Fibroblast of villous mesenchyme (primary cell): Measurements from ENCODE around the gene KDM4B. TPM values are rescaled to one million over a fixed set of nuclear protein-coding genes. Genes with fewer than 3 reads are reported as not detected.

Experiments used
- DNase-seq: peaks from one replicate; pipeline ENCODE4 v3.0.0-alpha.2; 2010; ENCODE audit warnings: low read depth
- H3K4me3 ChIP-seq: 2 replicates; pipeline ENCODE4 v1.5.1; 2011; ENCODE audit warnings: low read depth, mild to moderate bottlenecking, low read length
- total RNA-seq: library from RNA; depleted of rRNA; stranded (reverse); fragments of >200 nt; gene quantifications from 2 replicates; pipeline ENCODE4 v1.2.3, GENCODE V29; 2012
- TF ChIP-seq, protein P1 (sequence below): IDR thresholded peaks from 2 replicates; pipeline ENCODE4 v1.5.1; 2012; ENCODE audit warnings: low read depth, mild to moderate bottlenecking, low read length; ENCODE audit not compliant: insufficient read depth

Gene KDM4B
- total RNA-seq, 1 donor = 17.7 TPM

DNA sequence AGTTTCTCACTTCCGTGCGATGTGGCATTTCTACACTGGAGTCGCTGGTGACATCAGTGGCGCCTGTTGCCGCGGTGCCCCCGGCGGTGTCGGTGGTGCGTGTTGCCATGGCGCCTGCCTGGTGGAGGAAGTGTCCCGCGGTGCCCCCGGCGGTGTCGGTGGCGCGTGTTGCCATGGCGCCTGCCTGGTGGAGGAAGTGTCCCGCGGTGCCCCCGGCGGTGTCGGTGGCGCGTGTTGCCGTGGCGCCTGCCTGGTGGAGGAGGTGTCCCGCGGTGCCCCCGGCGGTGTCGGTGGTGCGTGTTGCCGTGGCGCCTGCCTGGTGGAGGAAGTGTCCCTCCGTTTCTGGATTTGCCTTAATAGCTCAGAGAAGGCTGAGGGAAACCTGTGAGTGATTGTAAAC is 127.6 kb downstream of the KDM4B start:
- DNase-seq = no peak
- no peak overlapping the region for H3K4me3 ChIP-seq
- TF ChIP-seq, protein P1, sequence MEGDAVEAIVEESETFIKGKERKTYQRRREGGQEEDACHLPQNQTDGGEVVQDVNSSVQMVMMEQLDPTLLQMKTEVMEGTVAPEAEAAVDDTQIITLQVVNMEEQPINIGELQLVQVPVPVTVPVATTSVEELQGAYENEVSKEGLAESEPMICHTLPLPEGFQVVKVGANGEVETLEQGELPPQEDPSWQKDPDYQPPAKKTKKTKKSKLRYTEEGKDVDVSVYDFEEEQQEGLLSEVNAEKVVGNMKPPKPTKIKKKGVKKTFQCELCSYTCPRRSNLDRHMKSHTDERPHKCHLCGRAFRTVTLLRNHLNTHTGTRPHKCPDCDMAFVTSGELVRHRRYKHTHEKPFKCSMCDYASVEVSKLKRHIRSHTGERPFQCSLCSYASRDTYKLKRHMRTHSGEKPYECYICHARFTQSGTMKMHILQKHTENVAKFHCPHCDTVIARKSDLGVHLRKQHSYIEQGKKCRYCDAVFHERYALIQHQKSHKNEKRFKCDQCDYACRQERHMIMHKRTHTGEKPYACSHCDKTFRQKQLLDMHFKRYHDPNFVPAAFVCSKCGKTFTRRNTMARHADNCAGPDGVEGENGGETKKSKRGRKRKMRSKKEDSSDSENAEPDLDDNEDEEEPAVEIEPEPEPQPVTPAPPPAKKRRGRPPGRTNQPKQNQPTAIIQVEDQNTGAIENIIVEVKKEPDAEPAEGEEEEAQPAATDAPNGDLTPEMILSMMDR = no peak

DNA sequence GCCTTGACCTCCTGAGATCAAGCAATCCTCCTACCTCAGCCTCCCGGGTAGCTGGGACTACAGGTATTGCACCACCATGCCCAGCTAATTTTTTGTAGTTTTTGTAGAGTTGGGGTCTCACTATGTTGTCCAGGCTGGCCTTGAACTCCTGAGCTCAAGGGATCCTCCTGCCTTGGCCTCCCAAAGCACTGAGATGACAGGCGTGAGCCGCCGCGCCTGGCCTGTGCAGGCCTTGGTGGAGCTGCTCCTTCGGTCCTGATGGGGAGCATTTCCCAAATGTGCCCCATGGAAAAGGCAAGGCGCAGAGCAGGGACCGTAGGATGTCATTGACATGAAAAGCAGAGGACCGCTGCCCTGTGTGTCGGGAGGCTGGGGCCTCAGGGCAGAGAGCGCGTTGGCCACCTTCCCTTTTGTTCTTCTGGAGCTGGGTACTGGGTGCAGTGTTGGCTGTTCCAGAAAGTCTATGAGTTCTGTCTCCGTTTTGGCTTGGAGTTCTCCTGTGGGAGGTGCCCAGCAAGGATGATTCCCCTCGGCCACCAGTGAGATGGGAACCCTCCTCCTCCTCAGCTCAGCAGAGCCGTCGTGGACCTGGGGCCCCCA is 128.5 kb downstream of the KDM4B start:
- TF ChIP-seq, protein P1 = no peak
- H3K4me3 ChIP-seq = no peak overlapping the region
- DNase-seq = no peak

DNA sequence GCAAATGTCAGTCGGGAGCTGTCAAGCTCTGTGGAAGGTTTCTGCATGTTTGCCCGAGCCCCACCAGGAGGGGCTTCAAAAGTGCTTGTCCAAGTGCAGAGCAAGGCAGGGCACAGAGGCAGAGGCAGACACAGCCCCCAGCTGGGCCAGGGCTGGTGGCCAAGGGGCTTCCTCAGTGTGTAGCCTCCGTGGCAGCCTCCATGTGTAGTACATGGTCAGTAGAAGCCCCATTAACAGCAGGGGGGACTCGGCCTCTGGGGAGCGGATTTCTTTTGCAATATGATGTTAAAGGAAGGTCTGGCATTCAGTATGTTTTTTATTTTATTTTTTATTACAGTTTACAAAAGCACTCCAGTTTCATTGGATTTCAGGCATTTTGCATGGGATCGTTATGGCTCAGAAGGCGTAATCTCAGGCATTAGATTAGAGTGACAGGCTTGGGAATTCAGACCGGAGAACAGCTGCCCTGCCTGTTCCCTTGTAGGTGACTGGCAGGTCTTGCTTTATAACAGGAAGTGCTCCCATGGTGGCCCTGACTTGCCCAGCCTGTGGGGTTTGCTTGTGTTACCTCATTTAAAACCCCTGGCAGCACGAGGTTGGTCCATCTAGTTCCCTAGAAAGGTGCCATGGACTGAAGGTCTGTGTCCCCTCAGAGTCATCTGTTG is 129.2 kb downstream of the KDM4B start:
- no peak for DNase-seq
- no peak overlapping the region for H3K4me3 ChIP-seq
- TF ChIP-seq, protein P1 = no peak

DNA sequence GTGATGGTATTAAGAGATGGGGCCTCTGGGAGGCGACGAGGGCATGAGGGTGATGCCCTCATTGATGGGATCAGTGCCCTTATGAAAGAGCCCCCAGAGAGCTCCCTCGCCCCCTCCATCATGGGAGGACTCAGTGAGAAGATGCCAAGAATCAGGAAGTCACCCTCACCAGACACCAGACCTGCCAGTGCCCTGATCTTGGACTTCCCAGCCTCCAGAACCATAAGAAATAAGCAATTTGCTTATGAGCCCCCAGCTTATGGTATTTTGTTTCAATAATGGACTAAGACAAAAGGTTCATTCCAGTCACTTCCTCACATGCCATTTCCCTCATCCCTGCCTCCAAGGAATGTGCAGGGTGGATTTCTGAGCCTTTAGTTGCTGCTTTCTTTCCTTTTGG is 129.7 kb downstream of the KDM4B start:
- H3K4me3 ChIP-seq = no peak overlapping the region
- TF ChIP-seq, protein P1 = no peak
- DNase-seq = no peak

DNA sequence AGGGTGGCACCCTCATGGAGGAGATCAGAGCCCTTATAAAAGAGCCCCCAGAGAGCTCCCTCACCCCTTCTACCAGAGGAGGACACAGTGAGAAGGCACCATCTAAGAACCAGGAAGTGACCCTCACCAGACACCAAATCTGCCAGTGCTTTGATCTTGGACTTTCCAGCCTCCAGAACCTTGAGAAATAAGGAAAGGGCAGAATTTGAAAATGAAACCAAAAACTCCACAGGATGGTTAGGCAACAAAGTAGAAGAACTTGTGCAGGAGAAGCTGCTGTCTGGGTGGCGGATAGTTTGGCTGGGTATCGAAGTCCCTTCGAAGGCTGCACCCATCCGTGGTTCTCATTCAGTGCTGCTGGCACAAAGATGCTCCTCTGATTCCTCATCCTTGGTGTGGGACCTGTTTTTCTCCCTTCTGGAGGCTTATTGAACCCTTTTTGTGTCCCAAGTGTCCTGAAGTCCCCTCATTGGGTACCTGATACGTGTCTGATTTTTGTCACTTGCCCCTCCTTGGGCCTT is 130.8 kb downstream of the KDM4B start:
- no peak for DNase-seq
- TF ChIP-seq, protein P1 = no peak
- H3K4me3 ChIP-seq = no peak overlapping the region

DNA sequence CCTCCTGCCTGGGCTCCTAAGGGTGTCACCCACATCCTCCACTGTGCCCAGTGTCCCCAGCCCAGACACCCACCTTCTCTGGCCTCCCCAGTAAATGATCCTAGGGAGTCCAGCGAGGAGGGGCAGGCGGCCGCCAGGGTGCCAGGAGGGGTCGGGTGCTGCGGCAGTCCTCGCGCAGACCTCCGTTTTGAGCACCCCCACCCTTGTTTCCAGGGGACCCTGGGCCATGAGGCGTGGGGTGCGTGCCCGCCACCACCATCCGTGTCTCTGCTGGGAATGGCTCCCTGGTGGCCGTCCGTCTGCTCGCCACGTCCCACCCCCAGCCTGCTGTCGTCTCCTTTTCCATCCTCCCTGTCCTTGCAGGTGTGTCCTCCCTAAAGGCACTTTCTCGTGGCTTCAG is 133.0 kb downstream of the KDM4B start:
- no peak overlapping the region for H3K4me3 ChIP-seq
- TF ChIP-seq, protein P1 = no peak
- no peak for DNase-seq
